Uterus (tissue), 2 donors: ENCODE data around the gene AK1.

Experiments
- POLR2A ChIP-seq, 2 donors: fragments of 450-650 bp; IDR thresholded peaks; one replicate each; pipeline ENCODE4 v1.6.1; 2016; ENCODE audit warnings: antibody characterized with exemption in 2 of 2, mild to moderate bottlenecking in 1 of 2, moderate library complexity in 1 of 2
- TF ChIP-seq, protein P1 (sequence below), 4 experiments: fragments of 200-600 bp in 2 of 4; fragments of 450-650 bp in 2 of 4; sonication (generic) in 2 of 4; IDR thresholded peaks; one replicate each; pipeline ENCODE4 v1.5.1; 2016 to 2019; ENCODE audit warnings: antibody characterized with exemption in 4 of 4, mild to moderate bottlenecking in 2 of 4, moderate library complexity in 1 of 4

- TF ChIP-seq, protein P1, sequence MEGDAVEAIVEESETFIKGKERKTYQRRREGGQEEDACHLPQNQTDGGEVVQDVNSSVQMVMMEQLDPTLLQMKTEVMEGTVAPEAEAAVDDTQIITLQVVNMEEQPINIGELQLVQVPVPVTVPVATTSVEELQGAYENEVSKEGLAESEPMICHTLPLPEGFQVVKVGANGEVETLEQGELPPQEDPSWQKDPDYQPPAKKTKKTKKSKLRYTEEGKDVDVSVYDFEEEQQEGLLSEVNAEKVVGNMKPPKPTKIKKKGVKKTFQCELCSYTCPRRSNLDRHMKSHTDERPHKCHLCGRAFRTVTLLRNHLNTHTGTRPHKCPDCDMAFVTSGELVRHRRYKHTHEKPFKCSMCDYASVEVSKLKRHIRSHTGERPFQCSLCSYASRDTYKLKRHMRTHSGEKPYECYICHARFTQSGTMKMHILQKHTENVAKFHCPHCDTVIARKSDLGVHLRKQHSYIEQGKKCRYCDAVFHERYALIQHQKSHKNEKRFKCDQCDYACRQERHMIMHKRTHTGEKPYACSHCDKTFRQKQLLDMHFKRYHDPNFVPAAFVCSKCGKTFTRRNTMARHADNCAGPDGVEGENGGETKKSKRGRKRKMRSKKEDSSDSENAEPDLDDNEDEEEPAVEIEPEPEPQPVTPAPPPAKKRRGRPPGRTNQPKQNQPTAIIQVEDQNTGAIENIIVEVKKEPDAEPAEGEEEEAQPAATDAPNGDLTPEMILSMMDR (IDR thresholded peaks at IDR 0.05) = no peak
- no peak for TF ChIP-seq POLR2A (IDR thresholded peaks at IDR 0.05)
Observed at GRCh38 chr9:127832248-127832647, 45.2 kb downstream of the AK1 start.
